HG03139 (cell line): ENCODE measurements around the gene TMIE.
"Not testable (repeated sequence)": the region's sequence is repeated elsewhere in the genome, so short reads cannot be mapped to it uniquely, and the experiment has no call there.

Source experiments
- ATAC-seq: cut with Tn5 transposase; IDR thresholded peaks from one replicate; pipeline ENCODE4 v1.9.1; 2021; ENCODE audit not compliant: unreplicated experiment

Gene TMIE

GRCh38 chr3:46682974-46683373, 18.2 kb upstream of the TMIE start:
- ATAC-seq = no peak

GRCh38 chr3:46684891-46685290, 16.3 kb upstream of the TMIE start:
- no peak for ATAC-seq

- no peak for ATAC-seq
Measured at GRCh38 chr3:46685446-46685845, 15.7 kb upstream of the TMIE start.

GRCh38 chr3:46690798-46691197, 10.4 kb upstream of the TMIE start:
- no peak for ATAC-seq

- ATAC-seq = no peak
Measured at GRCh38 chr3:46692566-46692990, 8.6 kb upstream of the TMIE start.

- no peak for ATAC-seq
Measured at GRCh38 chr3:46693038-46693891, 7.9 kb upstream of the TMIE start, which contains the start of gene ALS2CL. TSS of gene ALS2CL (minus strand) at chr3:46693679. CDS start at chr3:46689440, 4,239 bp downstream.

GRCh38 chr3:46693892-46694226, 7.3 kb upstream of the TMIE start:
- no peak for ATAC-seq

GRCh38 chr3:46694520-46694919, 6.7 kb upstream of the TMIE start:
- ATAC-seq = no peak

GRCh38 chr3:46695177-46695961, 5.8 kb upstream of the TMIE start:
- no peak for ATAC-seq

- ATAC-seq = no peak
Measured at GRCh38 chr3:46695962-46696894, 5.0 kb upstream of the TMIE start.

GRCh38 chr3:46699676-46700523, 1.3 kb upstream of the TMIE start:
- ATAC-seq = no peak

- no peak for ATAC-seq
Measured at GRCh38 chr3:46700772-46701171, 420 bp upstream of the TMIE start.

- ATAC-seq = no peak
Measured at GRCh38 chr3:46702246-46703012, 1.2 kb downstream of the TMIE start.

- ATAC-seq = no peak
Measured at GRCh38 chr3:46703013-46703520, 1.9 kb downstream of the TMIE start.

GRCh38 chr3:46704346-46704745, 3.2 kb downstream of the TMIE start:
- ATAC-seq = not testable (repeated sequence)

GRCh38 chr3:46705022-46705530, 3.9 kb downstream of the TMIE start:
- ATAC-seq = no peak

- ATAC-seq = no peak
Measured at GRCh38 chr3:46705751-46706552, 4.8 kb downstream of the TMIE start.
